ENCODE data around the gene DENND2A. TPM values are rescaled to one million over a fixed set of nuclear protein-coding genes. Genes with fewer than 3 reads are reported as not detected.
A peak's percentile ranks its signal among the peaks of the same experiment; 100 is the strongest.
"Not testable (repeated sequence)": the region's sequence is repeated elsewhere in the genome, so short reads cannot be mapped to it uniquely, and the experiment has no call there.

The DENND2A gene
- total and polyA plus RNA-seq, 2 experiments from 2014 or later, result 6.7 to 8.4 TPM

- Histone ChIP-seq H3K9me3 (ENCODE audit: low read depth) (no peaks in the 10 kb centered on the region), H3K4me2 (no peak overlapping the region), H3K9me2 (replicated peaks; ENCODE audit: insufficient read depth) (no peaks in the 10 kb centered on the region), H3K79me2 (no peaks in the 10 kb centered on the region), H3K27ac (no peak overlapping the region), H2AFZ (no peak overlapping the region), H4K20me1 (ENCODE audit: insufficient read depth, poor library complexity, severe bottlenecking) (no peaks in the 10 kb centered on the region), H3K4me1 (ENCODE audit: insufficient read depth) (peaks cover 5% of the 10 kb centered on the region), H3K27me3 (no peaks in the 10 kb centered on the region), H3K36me3 (replicated peaks; ENCODE audit: insufficient read depth, low read depth) (no peaks in the 10 kb centered on the region), H3K4me3 (no peak overlapping the region)
- DNase-seq (ENCODE audit: low spot score), result no peak
- TF ChIP-seq CTCF (IDR thresholded peaks at IDR 0.05; ENCODE audit: poor library complexity) (no peak), EZH2 (IDR thresholded peaks at IDR 0.05; ENCODE audit: borderline replicate concordance) (no peak), EZH2phosphoT487 (IDR thresholded peaks at IDR 0.05; ENCODE audit: low read depth, severe bottlenecking, unreplicated experiment) (no peak)
- WGBS (ENCODE audit: low lambda C conversion rate, missing lambda C conversion rate), result 51% methylated on average over 5 of the region's 5 CpGs
Measured at GRCh38 chr7:140509789-140510188, 130.8 kb downstream of the DENND2A start.

GRCh38 chr7:140507556-140507955, 133.1 kb downstream of the DENND2A start:
- DNase-seq (ENCODE audit: low spot score); H4K20me1 ChIP-seq (ENCODE audit: insufficient read depth, poor library complexity, severe bottlenecking); H3K4me2 ChIP-seq; H3K79me2 ChIP-seq; H3K4me3 ChIP-seq; H3K36me3 ChIP-seq (replicated peaks; ENCODE audit: insufficient read depth, low read depth); H3K9me3 ChIP-seq (ENCODE audit: low read depth); H3K4me1 ChIP-seq (ENCODE audit: insufficient read depth); H3K9me2 ChIP-seq (replicated peaks; ENCODE audit: insufficient read depth); H3K27ac ChIP-seq; H3K27me3 ChIP-seq; H2AFZ ChIP-seq: not testable (repeated sequence)
- WGBS (ENCODE audit: low lambda C conversion rate, missing lambda C conversion rate), result 87% methylated on average over 6 of the region's 6 CpGs

GRCh38 chr7:140506788-140507464, 133.7 kb downstream of the DENND2A start:
- no peaks in the 10 kb centered on the region for H3K4me1 ChIP-seq (ENCODE audit: insufficient read depth)
- no peaks in the 10 kb centered on the region for H4K20me1 ChIP-seq (ENCODE audit: insufficient read depth, poor library complexity, severe bottlenecking)
- no peak overlapping the region for H3K4me2 ChIP-seq
- TF ChIP-seq EZH2phosphoT487 (IDR thresholded peaks at IDR 0.05; ENCODE audit: low read depth, severe bottlenecking, unreplicated experiment), result no peak
- no peak for TF ChIP-seq CTCF (IDR thresholded peaks at IDR 0.05; ENCODE audit: poor library complexity)
- TF ChIP-seq EZH2 (IDR thresholded peaks at IDR 0.05; ENCODE audit: borderline replicate concordance), result no peak
- 45% methylated on average over 5 of the region's 5 CpGs for WGBS (ENCODE audit: low lambda C conversion rate, missing lambda C conversion rate)
- H3K9me3 ChIP-seq (ENCODE audit: low read depth), result no peaks in the 10 kb centered on the region
- no peaks in the 10 kb centered on the region for H3K79me2 ChIP-seq
- no peaks in the 10 kb centered on the region for H3K9me2 ChIP-seq (replicated peaks; ENCODE audit: insufficient read depth)
- H3K36me3 ChIP-seq (replicated peaks; ENCODE audit: insufficient read depth, low read depth), result no peaks in the 10 kb centered on the region
- H3K4me3 ChIP-seq, result no peak overlapping the region
- H2AFZ ChIP-seq, result no peak overlapping the region
- no peak overlapping the region for H3K27ac ChIP-seq
- DNase-seq (ENCODE audit: low spot score), result peak; percentile 71
- H3K27me3 ChIP-seq, result no peaks in the 10 kb centered on the region

GRCh38 chr7:140501966-140502365, 138.6 kb downstream of the DENND2A start:
- Histone ChIP-seq H3K4me2 (no peak overlapping the region), H2AFZ (no peak overlapping the region), H3K4me3 (no peak overlapping the region), H3K79me2 (no peaks in the 10 kb centered on the region), H3K36me3 (replicated peaks; ENCODE audit: insufficient read depth, low read depth) (no peaks in the 10 kb centered on the region), H3K27ac (no peak overlapping the region), H4K20me1 (ENCODE audit: insufficient read depth, poor library complexity, severe bottlenecking) (no peaks in the 10 kb centered on the region), H3K27me3 (no peaks in the 10 kb centered on the region), H3K9me2 (replicated peaks; ENCODE audit: insufficient read depth) (no peaks in the 10 kb centered on the region), H3K9me3 (ENCODE audit: low read depth) (no peaks in the 10 kb centered on the region), H3K4me1 (ENCODE audit: insufficient read depth) (no peaks in the 10 kb centered on the region)
- DNase-seq (ENCODE audit: low spot score), result no peak
- no peak for TF ChIP-seq EZH2phosphoT487 (IDR thresholded peaks at IDR 0.05; ENCODE audit: low read depth, severe bottlenecking, unreplicated experiment)
- TF ChIP-seq EZH2 (IDR thresholded peaks at IDR 0.05; ENCODE audit: borderline replicate concordance), result no peak
- TF ChIP-seq CTCF (IDR thresholded peaks at IDR 0.05; ENCODE audit: poor library complexity), result no peak
- 86% methylated on average over 5 of the region's 5 CpGs for WGBS (ENCODE audit: low lambda C conversion rate, missing lambda C conversion rate)

GRCh38 chr7:140497807-140498206, 142.8 kb downstream of the DENND2A start:
- H3K4me1 ChIP-seq (ENCODE audit: insufficient read depth); H4K20me1 ChIP-seq (ENCODE audit: insufficient read depth, poor library complexity, severe bottlenecking); H3K79me2 ChIP-seq; H3K27me3 ChIP-seq; H3K4me3 ChIP-seq; H3K9me3 ChIP-seq (ENCODE audit: low read depth); H2AFZ ChIP-seq; H3K27ac ChIP-seq; H3K4me2 ChIP-seq; DNase-seq (ENCODE audit: low spot score); H3K36me3 ChIP-seq (replicated peaks; ENCODE audit: insufficient read depth, low read depth); H3K9me2 ChIP-seq (replicated peaks; ENCODE audit: insufficient read depth): not testable (repeated sequence)
- WGBS (ENCODE audit: low lambda C conversion rate, missing lambda C conversion rate), result 83% methylated on average over 7 of the region's 7 CpGs

Measured in hepatocyte (in vitro differentiated cells).